ENCODE results near the gene TUBGCP4. TPM values are rescaled to one million over a fixed set of nuclear protein-coding genes. Genes with fewer than 3 reads are reported as not detected.

Gene TUBGCP4
- 7.6 and 10.5 TPM in 2 replicates for total RNA-seq

GRCh38 chr15:43370975-43371974, at the start of gene TUBGCP4, which contains the start of gene ZSCAN29:
Gene TUBGCP4, plus strand, starts transcription at chr15:43371101. Its CDS starts 254 bp downstream, at chr15:43371355.
Gene ZSCAN29, minus strand, starts transcription at chr15:43371043. Its CDS starts 1,130 bp downstream, at chr15:43369913.

GRCh38 chr15:43329960-43330779, 40.7 kb upstream of the TUBGCP4 start, which contains the start of gene LCMT2:
Gene LCMT2, minus strand, starts transcription at chr15:43330573. Its CDS starts 84 bp downstream, at chr15:43330489.

Other genes with a start within 250 kb of the TUBGCP4 start
- 19.2 and 21.0 TPM in 2 replicates for gene TMEM62, start 237.5 kb upstream of the TUBGCP4 start, total RNA-seq
- 51.5 and 53.8 TPM in 2 replicates for gene CCNDBP1, start 185.7 kb upstream of the TUBGCP4 start, total RNA-seq
- not detected in 2 replicates for gene EPB42, start 150.1 kb upstream of the TUBGCP4 start, total RNA-seq
- 0.22 and 0.78 TPM in 2 replicates for gene TGM5, start 104.2 kb upstream of the TUBGCP4 start, total RNA-seq
- gene TGM7, start 68.8 kb upstream of the TUBGCP4 start, total RNA-seq = not detected in 2 replicates
- 7.8 and 8.0 TPM in 2 replicates for gene LCMT2, start 40.5 kb upstream of the TUBGCP4 start, total RNA-seq
- 21.0 and 24.9 TPM in 2 replicates for gene ZSCAN29, start 58 bp upstream of the TUBGCP4 start, total RNA-seq
- gene TP53BP1, start 122.1 kb downstream of the TUBGCP4 start, total RNA-seq = 86.2 and 86.8 TPM in 2 replicates
- gene MAP1A, start 146.5 kb downstream of the TUBGCP4 start, total RNA-seq = 124 and 126 TPM in 2 replicates
- gene PPIP5K1, start 219.1 kb downstream of the TUBGCP4 start, total RNA-seq = 23.9 and 24.0 TPM in 2 replicates
- not detected in 2 replicates for gene CKMT1B, start 222.9 kb downstream of the TUBGCP4 start, total RNA-seq
- gene STRC, start 247.7 kb downstream of the TUBGCP4 start, total RNA-seq = 0.26 and 0.32 TPM in 2 replicates